Activated T-helper 2 cell treated with anti-CD3 and anti-CD28 coated beads, Interferon-gamma antibody, Interleukin-2, Interleukin-4, amounts not matched to agents 10 μg/mL and 5 μg/mL and 100 μg/mL, durations not matched to agents 14 hours and 24 hours and 36 hours (primary cell): Measurements from ENCODE around the gene ITLN1. TPM values are rescaled to one million over a fixed set of nuclear protein-coding genes. Genes with fewer than 3 reads are reported as not detected.
"Not testable (repeated sequence)": the region's sequence is repeated elsewhere in the genome, so short reads cannot be mapped to it uniquely, and the experiment has no call there.

Experiments used
- DNase-seq: peaks from one replicate; pipeline ENCODE4 v3.0.0; 2021; ENCODE audit warnings: low spot score
- H3K27ac Mint-ChIP-seq: one replicate; pipeline ENCODE4 v1.8.0; 2021; ENCODE audit warnings: mixed read lengths
- H3K27me3 Mint-ChIP-seq: one replicate; pipeline ENCODE4 v1.8.0; 2021; ENCODE audit warnings: low read depth, mixed read lengths
- H3K36me3 Mint-ChIP-seq: one replicate; pipeline ENCODE4 v1.8.0; 2021; ENCODE audit warnings: low read depth, mixed read lengths
- H3K4me1 Mint-ChIP-seq: one replicate; pipeline ENCODE4 v1.8.0; 2021; ENCODE audit warnings: low read depth, mixed read lengths
- H3K4me3 Mint-ChIP-seq: one replicate; pipeline ENCODE4 v1.8.0; 2021; ENCODE audit warnings: low read depth, mild to moderate bottlenecking, moderate library complexity, mixed read lengths
- H3K9me3 Mint-ChIP-seq: one replicate; pipeline ENCODE4 v1.8.0; 2021; ENCODE audit warnings: mixed read lengths
- intact Hi-C: fragments of 100-400 bp; cut with micrococcal nuclease; formaldehyde crosslinking; loops from one replicate; pipeline ENCODE4 v1.15.1; 2023
- total RNA-seq: library from RNA; stranded (reverse); gene quantifications from 2 replicates; pipeline ENCODE4 v1.2.3, GENCODE V29; 2022

ITLN1 gene
- total RNA-seq, 1 donor from 2014 or later, result not detected

DNA sequence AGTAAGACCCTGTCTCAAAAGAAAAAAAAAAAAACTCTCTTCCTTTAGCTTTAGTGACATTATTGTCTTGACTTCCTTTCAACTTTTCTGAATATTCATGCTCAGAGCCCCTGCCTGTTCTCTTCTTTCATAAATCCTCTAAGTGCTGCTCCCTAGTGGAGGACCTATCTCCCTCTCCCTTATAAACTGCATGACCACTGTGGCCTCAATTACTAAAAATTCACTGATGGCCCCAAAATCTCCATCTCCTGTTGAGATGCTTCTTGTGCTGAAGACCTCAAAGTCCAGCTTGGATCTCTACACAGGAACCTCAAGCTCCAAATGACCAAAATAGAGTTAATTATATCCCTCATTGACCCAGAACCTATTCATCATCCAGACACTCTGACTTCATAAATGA is 7.8 kb downstream of the ITLN1 start:
- peaks cover 10% of the 10 kb centered on the region for H3K4me1 Mint-ChIP-seq
- no peak for DNase-seq
- intact Hi-C loops, result loop anchor here (1.0 to 5.0 kb wide), 4 partner anchors 42 to 195 kb away; partner anchors contain the start of gene LY9
- H3K9me3 Mint-ChIP-seq, result no peaks in the 10 kb centered on the region
- no peaks in the 10 kb centered on the region for H3K36me3 Mint-ChIP-seq
- peaks cover 5% of the 10 kb centered on the region for H3K27me3 Mint-ChIP-seq
- no peak overlapping the region for H3K27ac Mint-ChIP-seq
- no peak overlapping the region for H3K4me3 Mint-ChIP-seq

DNA sequence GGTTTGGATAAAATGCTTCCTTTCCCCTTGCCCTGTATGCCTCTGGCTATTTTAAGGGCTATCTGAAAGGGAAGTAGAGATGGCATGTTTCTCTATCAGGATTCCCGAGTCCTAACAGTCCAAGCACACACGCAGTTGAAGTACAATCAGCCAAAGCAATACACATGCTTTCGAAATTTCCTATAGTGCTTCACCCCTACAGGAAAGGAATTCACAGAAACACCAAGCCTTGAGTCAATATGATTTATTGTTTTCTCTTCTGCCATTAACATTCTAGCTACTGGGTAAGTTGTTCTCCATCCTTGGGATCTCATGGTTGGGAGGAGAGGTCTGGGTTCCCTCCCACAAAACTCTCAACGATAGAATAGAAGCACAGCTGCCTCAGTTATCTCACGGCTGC is 8.7 kb downstream of the ITLN1 start:
- Mint-ChIP-seq H3K9me3 (no peaks in the 10 kb centered on the region), H3K36me3 (no peaks in the 10 kb centered on the region), H3K4me3 (no peak overlapping the region), H3K27ac (no peak overlapping the region), H3K27me3 (peaks cover 5% of the 10 kb centered on the region), H3K4me1 (peaks cover 10% of the 10 kb centered on the region)
- intact Hi-C loops, result loop anchor here (2.0 to 5.0 kb wide), 3 partner anchors 79 to 194 kb away; partner anchors contain the start of gene LY9
- no peak for DNase-seq

DNA sequence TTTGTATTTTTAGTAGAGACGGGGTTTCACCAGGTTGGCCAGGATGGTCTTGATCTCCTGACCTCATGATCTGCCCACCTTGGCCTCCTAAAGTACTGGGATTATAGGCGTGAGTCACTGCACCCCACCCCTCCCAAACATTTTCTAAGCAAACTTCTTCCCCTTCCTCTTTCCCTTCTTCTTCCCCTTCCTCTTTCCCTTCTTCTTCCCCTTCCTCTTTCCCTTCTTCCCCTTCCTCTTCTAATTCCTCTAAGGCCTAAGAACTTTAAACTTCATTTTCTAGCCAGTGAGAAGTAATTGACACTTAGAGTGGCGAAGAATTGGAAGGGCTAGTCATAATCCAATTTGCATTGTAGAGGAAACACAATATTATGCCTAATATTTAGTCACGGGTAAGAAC is 9.4 kb downstream of the ITLN1 start:
- not testable (repeated sequence) for H3K4me1 Mint-ChIP-seq, H3K27ac Mint-ChIP-seq, H3K9me3 Mint-ChIP-seq, H3K4me3 Mint-ChIP-seq, H3K36me3 Mint-ChIP-seq, DNase-seq, H3K27me3 Mint-ChIP-seq
- intact Hi-C loops, result loop anchor here (5.0 kb wide), 2 partner anchors 78 to 193 kb away; partner anchors contain the start of gene LY9

DNA sequence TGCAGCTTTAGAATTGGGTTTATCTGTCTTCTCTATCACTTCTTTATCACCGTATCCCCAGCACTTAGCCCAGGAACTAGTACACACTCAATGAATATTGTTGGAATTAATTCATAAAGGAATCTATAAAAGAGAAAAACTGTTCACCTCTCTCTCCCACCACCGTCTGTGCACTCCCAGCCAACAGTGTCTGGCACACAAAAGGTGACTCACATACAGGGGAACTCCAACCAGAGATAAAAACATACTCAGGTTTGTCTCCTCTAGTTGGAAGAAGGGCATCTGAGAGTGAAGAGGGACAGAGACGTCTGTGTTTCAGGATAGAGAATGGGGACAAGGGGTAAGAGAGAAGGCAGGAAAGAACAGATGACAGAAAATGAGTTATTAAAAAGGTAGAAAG is 10.0 kb downstream of the ITLN1 start:
- Mint-ChIP-seq H3K4me1 (peaks cover 10% of the 10 kb centered on the region), H3K27ac (no peak overlapping the region), H3K9me3 (no peaks in the 10 kb centered on the region), H3K4me3 (no peak overlapping the region), H3K36me3 (no peaks in the 10 kb centered on the region), H3K27me3 (peaks cover 5% of the 10 kb centered on the region)
- DNase-seq, result no peak
- intact Hi-C loops, result loop anchor here (5.0 kb wide), 2 partner anchors 78 to 193 kb away; partner anchors contain the start of gene LY9

- Mint-ChIP-seq H3K27me3 (peaks cover 8% of the 10 kb centered on the region), H3K27ac (no peak overlapping the region), H3K4me1 (peaks cover 11% of the 10 kb centered on the region), H3K4me3 (no peak overlapping the region), H3K36me3 (no peaks in the 10 kb centered on the region), H3K9me3 (no peaks in the 10 kb centered on the region)
- DNase-seq, result no peak
- intact Hi-C loops, result no loop called here
Measured at GRCh38 chr1:160868141-160868540, 16.8 kb downstream of the ITLN1 start.

DNA sequence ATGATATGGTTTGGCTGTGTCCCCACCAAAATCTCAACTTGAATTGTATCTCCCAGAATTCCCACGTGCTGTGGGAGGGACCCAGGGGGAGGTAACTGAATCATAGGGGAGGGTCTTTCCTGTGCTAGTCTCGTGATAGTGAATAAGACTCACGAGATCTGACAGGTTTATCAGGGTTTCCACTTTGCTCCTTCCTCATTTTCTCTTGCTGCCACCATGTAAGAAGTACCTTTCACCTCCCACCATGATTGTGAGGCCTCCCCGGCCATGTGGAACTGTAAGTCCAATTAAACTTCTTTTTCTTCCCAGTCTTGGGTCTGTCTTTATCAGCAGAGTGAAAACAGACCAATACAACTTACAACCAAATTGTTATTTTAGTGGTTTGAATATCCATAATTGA is 17.3 kb downstream of the ITLN1 start:
- H3K36me3 Mint-ChIP-seq, intact Hi-C loops, H3K27ac Mint-ChIP-seq, H3K9me3 Mint-ChIP-seq, DNase-seq, H3K4me3 Mint-ChIP-seq, H3K27me3 Mint-ChIP-seq: not testable (repeated sequence)
- peaks cover 16% of the 10 kb centered on the region for H3K4me1 Mint-ChIP-seq

- Mint-ChIP-seq H3K27me3 (peaks cover 8% of the 10 kb centered on the region), H3K4me3 (no peak overlapping the region), H3K9me3 (no peaks in the 10 kb centered on the region), H3K4me1 (peaks cover 23% of the 10 kb centered on the region), H3K27ac (no peak overlapping the region), H3K36me3 (no peaks in the 10 kb centered on the region)
- DNase-seq, result no peak
- intact Hi-C loops, result no loop called here
Measured at GRCh38 chr1:160866695-160867260, 18.2 kb downstream of the ITLN1 start.

- Mint-ChIP-seq H3K36me3 (no peaks in the 10 kb centered on the region), H3K4me3 (no peak overlapping the region), H3K27me3 (peaks cover 8% of the 10 kb centered on the region), H3K4me1 (peaks cover 26% of the 10 kb centered on the region), H3K9me3 (no peaks in the 10 kb centered on the region), H3K27ac (no peak overlapping the region)
- no peak for DNase-seq
- intact Hi-C loops, result no loop called here
Measured at GRCh38 chr1:160866001-160866694, 18.8 kb downstream of the ITLN1 start.

DNA sequence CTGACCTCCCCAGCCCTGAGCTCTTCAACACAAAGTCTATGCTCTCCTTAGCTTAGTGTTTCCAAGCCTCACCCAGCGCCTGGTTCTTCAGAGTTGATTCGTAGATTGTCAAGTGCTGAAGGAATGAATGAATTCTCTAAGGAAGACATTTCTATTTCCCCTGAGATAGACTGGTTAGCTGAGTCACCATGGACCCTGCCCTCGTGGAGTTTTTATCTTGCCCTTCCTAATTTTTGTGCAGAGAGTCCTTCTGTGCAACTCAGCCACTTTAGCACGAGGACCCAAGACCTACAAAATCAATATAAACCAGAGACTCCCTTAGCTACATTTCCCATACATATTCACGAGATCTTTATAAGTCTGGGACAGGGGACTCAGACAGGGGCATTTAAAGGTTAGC is 19.6 kb downstream of the ITLN1 start:
- Mint-ChIP-seq H3K4me3 (no peak overlapping the region), H3K27ac (no peak overlapping the region), H3K27me3 (peaks cover 8% of the 10 kb centered on the region), H3K36me3 (no peaks in the 10 kb centered on the region), H3K4me1 (peaks cover 27% of the 10 kb centered on the region), H3K9me3 (no peaks in the 10 kb centered on the region)
- intact Hi-C loops, result no loop called here
- no peak for DNase-seq

- H3K4me1 Mint-ChIP-seq, result peaks cover 27% of the 10 kb centered on the region
- H3K27me3 Mint-ChIP-seq, result peaks cover 8% of the 10 kb centered on the region
- H3K4me3 Mint-ChIP-seq, result no peak overlapping the region
- intact Hi-C loops, result no loop called here
- no peaks in the 10 kb centered on the region for H3K36me3 Mint-ChIP-seq
- no peak overlapping the region for H3K27ac Mint-ChIP-seq
- DNase-seq, result no peak
- H3K9me3 Mint-ChIP-seq, result no peaks in the 10 kb centered on the region
Measured at GRCh38 chr1:160864173-160864572, 20.8 kb downstream of the ITLN1 start.

- no peak overlapping the region for H3K27ac Mint-ChIP-seq
- no peak for DNase-seq
- no peak overlapping the region for H3K4me3 Mint-ChIP-seq
- intact Hi-C loops, result loop anchor here (2.0 kb wide), 1 partner anchor 25 kb away; no protein-coding TSS in a partner anchor
- peaks cover 6% of the 10 kb centered on the region for H3K27me3 Mint-ChIP-seq
- peaks cover 28% of the 10 kb centered on the region for H3K4me1 Mint-ChIP-seq
- no peaks in the 10 kb centered on the region for H3K9me3 Mint-ChIP-seq
- H3K36me3 Mint-ChIP-seq, result no peaks in the 10 kb centered on the region
Measured at GRCh38 chr1:160863774-160864131, 21.2 kb downstream of the ITLN1 start.

DNA sequence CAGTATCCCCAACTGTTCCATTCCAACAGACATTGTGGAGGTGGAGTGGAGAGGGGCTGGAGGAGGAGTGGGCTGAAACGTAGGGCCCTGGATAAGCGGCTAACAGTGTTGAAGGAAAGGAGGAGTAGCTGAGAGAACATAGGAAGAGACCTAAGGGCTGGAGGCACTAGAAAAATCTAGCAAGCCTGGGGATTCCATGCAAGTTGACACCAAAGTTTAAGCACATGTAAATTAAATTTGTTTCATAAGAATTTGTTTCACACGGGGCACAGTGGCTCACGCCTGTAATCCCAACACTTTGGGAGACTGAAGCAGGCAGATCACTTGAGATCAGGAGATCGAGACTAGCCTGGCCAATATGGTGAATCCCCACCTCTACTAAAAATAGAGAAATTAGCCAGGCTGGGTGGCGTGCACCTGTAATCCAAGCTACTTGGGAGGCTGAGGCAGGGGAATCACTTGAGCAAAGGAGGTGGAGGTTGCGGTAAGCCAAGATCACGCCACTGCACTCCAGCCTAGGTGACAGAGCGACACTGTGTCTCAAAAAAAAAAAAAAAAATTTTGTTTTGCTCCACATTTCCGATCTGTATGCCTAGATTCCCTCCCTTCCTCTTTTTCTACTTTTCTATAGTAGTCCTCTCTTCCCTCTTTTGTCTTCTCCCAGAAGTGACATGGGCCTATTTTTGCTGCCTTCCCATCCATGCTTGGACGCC is 21.8 kb downstream of the ITLN1 start:
- Mint-ChIP-seq H3K27me3 (peaks cover 4% of the 10 kb centered on the region), H3K36me3 (no peaks in the 10 kb centered on the region), H3K4me1 (peaks cover 28% of the 10 kb centered on the region), H3K4me3 (no peak overlapping the region), H3K27ac (no peak overlapping the region), H3K9me3 (no peaks in the 10 kb centered on the region)
- no peak for DNase-seq
- intact Hi-C loops, result loop anchor here (2.0 kb wide), 1 partner anchor 24 kb away; no protein-coding TSS in a partner anchor
